Natural killer cell (primary cell): Measurements from ENCODE around the gene EGFL6. TPM values are rescaled to one million over a fixed set of nuclear protein-coding genes. Genes with fewer than 3 reads are reported as not detected.

Experiments
- ATAC-seq, 3 donors: fragments of 150-1000 bp in 2 of 3; fragments of 200-7000 bp in 1 of 3; cut with Tn5 transposase; 1 replicate in 1 of 3; 2 replicates in 2 of 3; pipeline ENCODE4 v1.10.0; 2021; ENCODE audit warnings: mild to moderate bottlenecking in 2 of 3, moderate library complexity in 2 of 3
- DNase-seq, 2 donors: peaks; one replicate each; pipeline versions ENCODE4 v3.0.0 to v3.0.0-alpha.2; 2013 to 2021; ENCODE audit warnings: mixed read lengths in 1 of 2
- H3K27ac ChIP-seq: one replicate; pipeline ENCODE4 v1.5.1; 2013; ENCODE audit warnings: mild to moderate bottlenecking, low read length
- H3K27me3 ChIP-seq: one replicate; pipeline ENCODE4 v1.6.1; 2013; ENCODE audit warnings: low read length; ENCODE audit not compliant: control insufficient read depth, insufficient read depth
- H3K36me3 ChIP-seq: one replicate; pipeline ENCODE4 v1.6.1; 2013; ENCODE audit warnings: low read length; ENCODE audit not compliant: control insufficient read depth, insufficient read depth
- H3K4me1 ChIP-seq: one replicate; pipeline ENCODE4 v1.6.1; 2013; ENCODE audit warnings: low read length; ENCODE audit not compliant: control insufficient read depth, insufficient read depth
- H3K4me3 ChIP-seq: one replicate; pipeline ENCODE4 v1.5.1; 2013; ENCODE audit warnings: low read length
- H3K9me3 ChIP-seq: one replicate; pipeline ENCODE4 v1.6.1; 2013; ENCODE audit warnings: low read length; ENCODE audit not compliant: control insufficient read depth, insufficient read depth
- H3K27ac Mint-ChIP-seq, 2 donors: one replicate each; pipeline ENCODE4 v1.8.0; 2022; ENCODE audit warnings: mild to moderate bottlenecking in 2 of 2, mixed read lengths in 2 of 2, moderate library complexity in 1 of 2
- H3K27me3 Mint-ChIP-seq, 2 donors: one replicate each; pipeline ENCODE4 v1.8.0; 2022; ENCODE audit warnings: low read depth in 2 of 2, mixed read lengths in 2 of 2
- H3K36me3 Mint-ChIP-seq: one replicate; pipeline ENCODE4 v1.8.0; 2022; ENCODE audit warnings: mixed read lengths
- H3K4me1 Mint-ChIP-seq, 2 donors: one replicate each; pipeline ENCODE4 v1.8.0; 2022; ENCODE audit warnings: mixed read lengths in 2 of 2
- H3K4me3 Mint-ChIP-seq: one replicate; pipeline ENCODE4 v1.8.0; 2022; ENCODE audit warnings: mild to moderate bottlenecking, moderate library complexity, mixed read lengths
- H3K9me3 Mint-ChIP-seq, 2 donors: one replicate each; pipeline ENCODE4 v1.8.0; 2022; ENCODE audit warnings: mixed read lengths in 2 of 2
- CTCF ChIP-seq: fragments of 200-600 bp; IDR thresholded peaks from one replicate; pipeline ENCODE4 v1.8.0; 2022; ENCODE audit warnings: antibody characterized with exemption
- WGBS: methylation state at CpG from one replicate; pipeline ENCODE4 v1.1.7; 2013; ENCODE audit warnings: missing lambda C conversion rate; ENCODE audit not compliant: insufficient coverage; 5-methylcytosine and 5-hydroxymethylcytosine counted together
- intact Hi-C: fragments of 100-400 bp; cut with micrococcal nuclease; formaldehyde crosslinking; loops from one replicate; pipeline ENCODE4 v1.14.2; 2022
- total RNA-seq, 4 donors: library from RNA; stranded (reverse); fragments of 120-200 nt in 1 of 4; gene quantifications; one replicate each; pipeline versions ENCODE4 v1.2.3 to v1.2.4, GENCODE V29; 2013 to 2022

The EGFL6 gene
- total RNA-seq, 3 donors from 2014 or later (not counting 1 experiment from before 2014, with no cell fraction given): not detected

GRCh38 chrX:13581554-13581953 lies 12.2 kb downstream of the EGFL6 start:
- no peak for ATAC-seq
- intact Hi-C loops: no loop called here
- no peaks in the 10 kb centered on the region for H3K36me3 Mint-ChIP-seq
- Histone ChIP-seq H3K9me3 (no peaks in the 10 kb centered on the region), H3K36me3 (no peaks in the 10 kb centered on the region), H3K4me1 (no peaks in the 10 kb centered on the region), H3K27ac (no peak overlapping the region), H3K4me3 (no peak overlapping the region), H3K27me3 (no peaks in the 10 kb centered on the region)
- DNase-seq: no peak
- H3K4me1 Mint-ChIP-seq: no peaks in the 10 kb centered on the region
- peaks cover 0 to 2% of the 10 kb centered on the region in 2 donors for H3K9me3 Mint-ChIP-seq
- peaks cover 20 to 46% of the 10 kb centered on the region in 2 donors for H3K27me3 Mint-ChIP-seq
- TF ChIP-seq CTCF: no peak
- no peak overlapping the region for H3K27ac Mint-ChIP-seq
- H3K4me3 Mint-ChIP-seq: no peak overlapping the region
- 80% methylated on average over 2 of the region's 4 CpGs for WGBS

GRCh38 chrX:13587786-13588477 lies 18.5 kb downstream of the EGFL6 start:
- Histone ChIP-seq H3K27me3 (no peaks in the 10 kb centered on the region), H3K27ac (no peak overlapping the region), H3K36me3 (no peaks in the 10 kb centered on the region), H3K4me3 (no peak overlapping the region), H3K4me1 (no peaks in the 10 kb centered on the region), H3K9me3 (no peaks in the 10 kb centered on the region)
- TF ChIP-seq CTCF: no peak
- Mint-ChIP-seq H3K27ac (no peak overlapping the region), H3K9me3 (no peaks in the 10 kb centered on the region), H3K4me3 (no peak overlapping the region), H3K4me1 (no peaks in the 10 kb centered on the region), H3K27me3 (peaks cover 15 to 83% of the 10 kb centered on the region in 2 donors), H3K36me3 (no peaks in the 10 kb centered on the region)
- WGBS: 71% methylated on average over 1 of the region's 3 CpGs
- ATAC-seq (no peak), DNase-seq (no peak)
- intact Hi-C loops: no loop called here

GRCh38 chrX:13590207-13590606 lies 20.8 kb downstream of the EGFL6 start:
- H3K4me1 Mint-ChIP-seq: no peaks in the 10 kb centered on the region
- no peak overlapping the region for H3K4me3 ChIP-seq
- no peaks in the 10 kb centered on the region for H3K27me3 ChIP-seq
- H3K9me3 ChIP-seq: no peaks in the 10 kb centered on the region
- H3K27ac Mint-ChIP-seq: no peak overlapping the region
- no peaks in the 10 kb centered on the region for H3K36me3 Mint-ChIP-seq
- WGBS: 80% methylated on average over 1 of the region's 2 CpGs
- no peak overlapping the region for H3K4me3 Mint-ChIP-seq
- TF ChIP-seq CTCF: no peak
- no peak overlapping the region for H3K27ac ChIP-seq
- H3K4me1 ChIP-seq: no peaks in the 10 kb centered on the region
- DNase-seq (no peak), ATAC-seq (no peak)
- peaks cover 17 to 81% of the 10 kb centered on the region in 2 donors for H3K27me3 Mint-ChIP-seq
- intact Hi-C loops: no loop called here
- H3K9me3 Mint-ChIP-seq: no peaks in the 10 kb centered on the region
- no peaks in the 10 kb centered on the region for H3K36me3 ChIP-seq

- Mint-ChIP-seq H3K27me3 (peaks cover 17 to 74% of the 10 kb centered on the region in 2 donors), H3K9me3 (no peaks in the 10 kb centered on the region), H3K4me1 (no peaks in the 10 kb centered on the region), H3K4me3 (no peak overlapping the region), H3K36me3 (no peaks in the 10 kb centered on the region), H3K27ac (no peak overlapping the region)
- Histone ChIP-seq H3K9me3 (no peaks in the 10 kb centered on the region), H3K36me3 (no peaks in the 10 kb centered on the region), H3K27ac (no peak overlapping the region), H3K4me3 (no peak overlapping the region), H3K27me3 (no peaks in the 10 kb centered on the region), H3K4me1 (no peaks in the 10 kb centered on the region)
- ATAC-seq (no peak), DNase-seq (no peak)
- TF ChIP-seq CTCF: no peak
- intact Hi-C loops: no loop called here
- WGBS: 66% methylated on average over 4 of the region's 5 CpGs
Measured at GRCh38 chrX:13590914-13591313, 21.5 kb downstream of the EGFL6 start.
